Activated naive CD8-positive, alpha-beta T cell treated with anti-CD3 and anti-CD28 coated beads, Interleukin-2, amount 10 ng/mL, durations not matched to agents 7 days and 5 days (primary cell): ENCODE measurements around the gene ABHD6. TPM values are rescaled to one million over a fixed set of nuclear protein-coding genes. Genes with fewer than 3 reads are reported as not detected.
A peak's percentile ranks its signal among the peaks of the same experiment; 100 is the strongest.
"Not testable (repeated sequence)": the region's sequence is repeated elsewhere in the genome, so short reads cannot be mapped to it uniquely, and the experiment has no call there.

Experiments used
- ATAC-seq: fragments of 150-1000 bp; cut with Tn5 transposase; one replicate; pipeline ENCODE4 v1.10.0; 2021; ENCODE audit warnings: low read depth, moderate library complexity
- POLR2A ChIA-PET: fragments of 350-600 bp; sonication (Branson Sonifier 250); formaldehyde crosslinking; loops from one replicate; lab custom pipeline; 2021; ENCODE audit warnings: antibody characterized with exemption; lab: Charles Lee
- DNase-seq: peaks from one replicate; pipeline ENCODE4 v3.0.0; 2021
- H3K27ac Mint-ChIP-seq: one replicate; pipeline ENCODE4 v1.8.0; 2022; ENCODE audit warnings: mild to moderate bottlenecking, mixed read lengths
- H3K27me3 Mint-ChIP-seq: one replicate; pipeline ENCODE4 v1.8.0; 2022; ENCODE audit warnings: mild to moderate bottlenecking, moderate library complexity, mixed read lengths
- H3K36me3 Mint-ChIP-seq: one replicate; pipeline ENCODE4 v1.8.0; 2021; ENCODE audit warnings: mild to moderate bottlenecking, mixed read lengths
- H3K4me1 Mint-ChIP-seq: one replicate; pipeline ENCODE4 v1.8.0; 2021; ENCODE audit warnings: mixed read lengths
- H3K4me3 Mint-ChIP-seq: one replicate; pipeline ENCODE4 v1.8.0; 2022; ENCODE audit warnings: mild to moderate bottlenecking, moderate library complexity, mixed read lengths
- H3K9me3 Mint-ChIP-seq: one replicate; pipeline ENCODE4 v1.8.0; 2021; ENCODE audit warnings: mixed read lengths
- total RNA-seq, 2 experiments: library from RNA; stranded (reverse); gene quantifications; one replicate each; pipeline ENCODE4 v1.2.3, GENCODE V29; 2021

ABHD6 gene
- total RNA-seq, 2 experiments from 2014 or later: 4.4 to 5.3 TPM

- POLR2A ChIA-PET: no interaction called here
- H3K4me3 Mint-ChIP-seq: no peak overlapping the region
- no peak for ATAC-seq
These were observed 36.7 kb upstream of the ABHD6 start for GRCh38 chr3:58200846-58201355.

GRCh38 chr3:58201451-58201850 is 36.1 kb upstream of the ABHD6 start:
- H3K4me3 Mint-ChIP-seq, POLR2A ChIA-PET, DNase-seq, ATAC-seq, H3K4me1 Mint-ChIP-seq, H3K36me3 Mint-ChIP-seq, H3K9me3 Mint-ChIP-seq, H3K27ac Mint-ChIP-seq: not testable (repeated sequence)
- peaks cover 15% of the 10 kb centered on the region for H3K27me3 Mint-ChIP-seq

More at GRCh38 chr3:58200846-58201355, 36.7 kb upstream of the ABHD6 start:
- Mint-ChIP-seq H3K27ac (no peak overlapping the region), H3K36me3 (peaks cover 2% of the 10 kb centered on the region), H3K27me3 (peaks cover 15% of the 10 kb centered on the region), H3K9me3 (peaks cover 2% of the 10 kb centered on the region), H3K4me1 (peaks cover 2% of the 10 kb centered on the region)
- no peak for DNase-seq

- no peak for DNase-seq
- Mint-ChIP-seq H3K9me3 (peaks cover 2% of the 10 kb centered on the region), H3K27ac (no peak overlapping the region), H3K36me3 (peaks cover 2% of the 10 kb centered on the region), H3K27me3 (peaks cover 15% of the 10 kb centered on the region), H3K4me3 (no peak overlapping the region), H3K4me1 (peaks cover 4% of the 10 kb centered on the region)
- POLR2A ChIA-PET: no interaction called here
- no peak for ATAC-seq
These were observed 34.7 kb upstream of the ABHD6 start for GRCh38 chr3:58202917-58203360.

GRCh38 chr3:58203541-58203940 is 34.1 kb upstream of the ABHD6 start:
- DNase-seq (no peak), ATAC-seq (no peak)
- Mint-ChIP-seq H3K27ac (no peak overlapping the region), H3K9me3 (peaks cover 2% of the 10 kb centered on the region), H3K36me3 (peaks cover 2% of the 10 kb centered on the region), H3K4me3 (no peak overlapping the region), H3K4me1 (peaks cover 4% of the 10 kb centered on the region), H3K27me3 (peaks cover 15% of the 10 kb centered on the region)
- POLR2A ChIA-PET: no interaction called here

- Mint-ChIP-seq H3K4me3 (no peak overlapping the region), H3K27me3 (peaks cover 15% of the 10 kb centered on the region), H3K9me3 (peaks cover 2% of the 10 kb centered on the region), H3K36me3 (peaks cover 2% of the 10 kb centered on the region), H3K27ac (no peak overlapping the region), H3K4me1 (peaks cover 4% of the 10 kb centered on the region)
- DNase-seq (no peak), ATAC-seq (no peak)
- POLR2A ChIA-PET: no interaction called here
These were observed 32.9 kb upstream of the ABHD6 start for GRCh38 chr3:58204720-58205119.

GRCh38 chr3:58205981-58206380 is 31.6 kb upstream of the ABHD6 start:
- DNase-seq: no peak
- Mint-ChIP-seq H3K4me3 (no peak overlapping the region), H3K9me3 (peaks cover 2% of the 10 kb centered on the region), H3K36me3 (peaks cover 2% of the 10 kb centered on the region), H3K4me1 (peaks cover 3% of the 10 kb centered on the region), H3K27ac (no peak overlapping the region), H3K27me3 (peaks cover 19% of the 10 kb centered on the region)
- POLR2A ChIA-PET: no interaction called here
- ATAC-seq: no peak

GRCh38 chr3:58206406-58207011 is 31.1 kb upstream of the ABHD6 start:
- Mint-ChIP-seq H3K27ac (no peak overlapping the region), H3K4me3 (no peak overlapping the region), H3K4me1 (peaks cover 3% of the 10 kb centered on the region), H3K27me3 (peaks cover 15% of the 10 kb centered on the region), H3K9me3 (peaks cover 2% of the 10 kb centered on the region), H3K36me3 (peaks cover 2% of the 10 kb centered on the region)
- ATAC-seq: peak; percentile 42
- POLR2A ChIA-PET: no interaction called here
- no peak for DNase-seq

GRCh38 chr3:58207954-58208353 is 29.6 kb upstream of the ABHD6 start:
- Mint-ChIP-seq H3K9me3 (peaks cover 2% of the 10 kb centered on the region), H3K27ac (no peak overlapping the region), H3K36me3 (peaks cover 2% of the 10 kb centered on the region), H3K27me3 (peaks cover 11% of the 10 kb centered on the region), H3K4me1 (peaks cover 3% of the 10 kb centered on the region), H3K4me3 (no peak overlapping the region)
- no peak for DNase-seq
- ATAC-seq: no peak
- POLR2A ChIA-PET: interaction anchor here (0.7 kb wide), 1 partner anchor 1656 kb away, joined by 6 read pairs; no protein-coding TSS in a partner anchor

- Mint-ChIP-seq H3K27me3 (peaks cover 14% of the 10 kb centered on the region), H3K9me3 (no peaks in the 10 kb centered on the region), H3K27ac (no peak overlapping the region), H3K4me1 (peaks cover 5% of the 10 kb centered on the region), H3K4me3 (no peak overlapping the region), H3K36me3 (no peaks in the 10 kb centered on the region)
- ATAC-seq: no peak
- DNase-seq: no peak
- POLR2A ChIA-PET: no interaction called here
These were observed 27.7 kb upstream of the ABHD6 start for GRCh38 chr3:58209933-58210332.

- Mint-ChIP-seq H3K4me1 (peaks cover 8% of the 10 kb centered on the region), H3K27ac (no peak within 1 kb of the TSS), H3K36me3 (no peaks in the 10 kb centered on the region), H3K27me3 (peaks cover 12% of the 10 kb centered on the region), H3K9me3 (no peaks in the 10 kb centered on the region), H3K4me3 (no peak within 1 kb of the TSS)
- POLR2A ChIA-PET: no interaction called here
- no peak for ATAC-seq
- DNase-seq: no peak
These were observed 26.7 kb upstream of the ABHD6 start, which contains the start of gene DNASE1L3 for GRCh38 chr3:58210761-58211460. TSS of gene DNASE1L3 (minus strand) at chr3:58210972. CDS start at chr3:58210906, 66 bp downstream.

GRCh38 chr3:58214484-58215316 is 22.9 kb upstream of the ABHD6 start:
- Mint-ChIP-seq H3K36me3 (no peaks in the 10 kb centered on the region), H3K27me3 (peaks cover 10% of the 10 kb centered on the region), H3K4me1 (peaks cover 8% of the 10 kb centered on the region), H3K27ac (peak overlapping the region; percentile 17), H3K4me3 (peak overlapping the region; percentile 15), H3K9me3 (no peaks in the 10 kb centered on the region)
- DNase-seq (no peak), ATAC-seq (peak; percentile 82)
- POLR2A ChIA-PET: interaction anchor here (0.5 kb wide), 1 partner anchor 20 kb away, joined by 3 read pairs; no protein-coding TSS in a partner anchor

- Mint-ChIP-seq H3K4me1 (peaks cover 8% of the 10 kb centered on the region), H3K36me3 (no peaks in the 10 kb centered on the region), H3K27me3 (peaks cover 9% of the 10 kb centered on the region), H3K9me3 (no peaks in the 10 kb centered on the region), H3K4me3 (peak overlapping the region; percentile 15), H3K27ac (peak overlapping the region; percentile 17)
- POLR2A ChIA-PET: interaction anchor here (0.7 kb wide), 1 partner anchor 27 kb away, joined by 4 read pairs; no protein-coding TSS in a partner anchor
- no peak for DNase-seq
- ATAC-seq: no peak
These were observed 22.1 kb upstream of the ABHD6 start for GRCh38 chr3:58215317-58216025.
